ENCODE measurements around the gene RUSC2.
"Not testable (repeated sequence)": the region's sequence is repeated elsewhere in the genome, so short reads cannot be mapped to it uniquely, and the experiment has no call there.

Gene RUSC2

GRCh38 chr9:35526087-35526801, 36.3 kb downstream of the RUSC2 start:
- DNase-seq = no peak

GRCh38 chr9:35529161-35529823, 39.4 kb downstream of the RUSC2 start:
- DNase-seq = no peak

DNA sequence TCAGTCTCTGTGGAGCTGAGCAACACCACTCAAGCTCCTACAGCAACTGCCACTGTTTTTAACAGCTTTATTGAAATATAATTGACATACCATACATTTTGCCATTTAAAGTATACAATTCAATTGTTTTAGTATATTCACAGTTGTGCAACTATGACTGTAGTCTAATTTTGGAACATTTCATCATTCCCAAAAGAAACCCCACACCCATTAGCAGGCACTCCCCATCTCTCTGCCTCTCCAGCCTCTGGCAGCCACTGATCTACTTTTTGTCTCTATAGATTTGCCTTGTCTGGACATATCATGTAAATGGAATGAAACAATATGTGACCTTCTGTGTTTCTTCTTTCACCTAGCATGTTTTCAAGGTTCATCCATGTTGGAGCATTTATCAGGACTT, 43.5 kb downstream of the RUSC2 start:
- DNase-seq = no peak

DNA sequence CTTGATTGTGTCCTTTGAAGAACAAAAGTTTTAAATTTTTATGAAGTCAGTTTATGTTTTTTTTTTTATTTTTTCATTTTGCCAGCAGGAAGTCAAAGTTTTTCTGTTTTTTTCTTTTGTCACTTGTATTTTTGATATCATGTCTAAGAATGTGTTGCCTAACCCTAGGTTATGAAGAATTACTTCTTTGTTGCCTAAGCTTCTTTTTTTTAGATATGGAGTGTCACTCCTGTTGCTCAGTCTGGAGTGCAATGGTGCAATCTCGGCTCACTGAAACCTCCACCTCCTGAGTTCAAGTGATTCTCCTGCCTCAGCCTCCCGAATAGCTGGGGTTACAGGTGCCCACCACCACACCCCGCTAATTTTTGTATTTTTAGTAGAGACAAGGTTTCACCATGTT, 45.0 kb downstream of the RUSC2 start:
- DNase-seq = not testable (repeated sequence)

GRCh38 chr9:35537913-35538312, 48.0 kb downstream of the RUSC2 start:
- no peak for DNase-seq

- no peak for DNase-seq
These were observed 48.7 kb downstream of the RUSC2 start for GRCh38 chr9:35538361-35539234.
